Panc1 (cell line): ENCODE data around the gene GNB1. TPM values are rescaled to one million over a fixed set of nuclear protein-coding genes. Genes with fewer than 3 reads are reported as not detected.

ENCODE experiments used
- ATAC-seq: fragments of 200-7000 bp; cut with Tn5 transposase; 2 replicates; pipeline ENCODE4 v1.9.1; 2020; ENCODE audit warnings: mild to moderate bottlenecking, moderate library complexity
- BruUV-seq: library from RNA; stranded (reverse); fragments of 400-500 nt; replicated peaks from 2 replicates; lab custom pipeline; 2021; lab: Mats Ljungman, UMichigan
- CTCF ChIA-PET: fragments of 300-600 bp; sonication (Branson Sonifier 250); formaldehyde crosslinking; loops from one replicate; lab custom pipeline; 2022; ENCODE audit warnings: antibody characterized with exemption; lab: Charles Lee
- POLR2A ChIA-PET: fragments of 300-600 bp; sonication (Branson Sonifier 250); formaldehyde crosslinking; loops from one replicate; lab custom pipeline; 2022; ENCODE audit warnings: antibody characterized with exemption; lab: Charles Lee
- DNase-seq: peaks from one replicate; pipeline ENCODE4 v3.0.0-alpha.2; 2010; ENCODE audit warnings: low read depth, low spot score
- H3K27ac ChIP-seq: 2 replicates; pipeline ENCODE4 v1.5.1; 2011; ENCODE audit warnings: mild to moderate bottlenecking, low read length, inconsistent platforms
- H3K27me3 ChIP-seq: fragments of 200-500 bp; sonication (Bioruptor generic); 2 replicates; pipeline ENCODE4 v1.6.0; 2014; ENCODE audit warnings: low read length, inconsistent platforms; ENCODE audit not compliant: control insufficient read depth, insufficient read depth
- H3K36me3 ChIP-seq: fragments of 200-500 bp; sonication (Bioruptor generic); 2 replicates; pipeline ENCODE4 v1.5.1; 2014; ENCODE audit warnings: inconsistent platforms, mild to moderate bottlenecking, low read length, moderate library complexity; ENCODE audit not compliant: control insufficient read depth, insufficient read depth
- H3K4me1 ChIP-seq: 2 replicates; pipeline ENCODE4 v1.5.1; 2011; ENCODE audit warnings: inconsistent platforms, mild to moderate bottlenecking, low read length, moderate library complexity; ENCODE audit not compliant: control insufficient read depth, insufficient read depth
- H3K4me3 ChIP-seq, 2 experiments: 2 replicates each; pipeline ENCODE4 v1.5.1; 2011 to 2012; ENCODE audit warnings: low read depth in 2 of 2, low read length in 2 of 2, mild to moderate bottlenecking in 2 of 2, inconsistent platforms in 1 of 2, moderate library complexity in 1 of 2
- H3K9me3 ChIP-seq: fragments of 200-500 bp; sonication (Bioruptor generic); 2 replicates; pipeline ENCODE4 v1.5.1; 2014; ENCODE audit warnings: low read depth, mild to moderate bottlenecking, inconsistent platforms, low read length, moderate library complexity; ENCODE audit not compliant: control insufficient read depth, insufficient read depth
- CTCF ChIP-seq: fragments of 450-650 bp; IDR thresholded peaks from 2 replicates; pipeline ENCODE4 v1.5.1; 2017; ENCODE audit warnings: mild to moderate bottlenecking
- POLR2AphosphoS5 ChIP-seq: IDR thresholded peaks from 2 replicates; pipeline ENCODE4 v1.6.1; 2012; ENCODE audit warnings: mild to moderate bottlenecking, low read depth, low read length, moderate library complexity
- SIN3A ChIP-seq: IDR thresholded peaks from 2 replicates; pipeline ENCODE4 v1.6.1; 2012; ENCODE audit warnings: low read depth, mild to moderate bottlenecking, low read length, moderate library complexity, borderline replicate concordance; ENCODE audit not compliant: insufficient read depth
- TCF7L2 ChIP-seq: IDR thresholded peaks from 2 replicates; pipeline ENCODE4 v1.6.1; 2011; ENCODE audit warnings: mild to moderate bottlenecking, low read depth, low read length, inconsistent platforms
- in situ Hi-C: cut with HindIII; loops from 2 replicates; pipeline ENCODE4 v1.10.0; 2016; ENCODE audit warnings: low sequenced_read_pairs, low pct_unique_long_range_greater_than_20kb
- intact Hi-C: fragments of 100-400 bp; cut with micrococcal nuclease; formaldehyde crosslinking; loops from one replicate; pipeline ENCODE4 v1.10.0; 2022; ENCODE audit not compliant: unreplicated experiment
- total RNA-seq: library from RNA; stranded (reverse); gene quantifications from one replicate; pipeline ENCODE4 v1.2.1, GENCODE V29; 2021; ENCODE audit not compliant: unreplicated experiment
- TF ChIP-seq, protein P1 (sequence below), 2 experiments: IDR thresholded peaks; 2 replicates each; pipeline ENCODE4 v1.6.1; 2011 to 2012; ENCODE audit warnings: low read depth in 2 of 2, control low read depth in 1 of 2, low read length in 1 of 2, mild to moderate bottlenecking in 1 of 2, moderate library complexity in 1 of 2; ENCODE audit not compliant: insufficient read depth in 1 of 2

Gene GNB1
- total RNA-seq, 1 experiment from 2014 or later = 499 TPM

- CTCF ChIA-PET = no interaction called here
- Histone ChIP-seq H3K9me3 (no peaks in the 10 kb centered on the region), H3K27ac (no peak overlapping the region), H3K36me3 (peaks cover 32% of the 10 kb centered on the region), H3K27me3 (no peaks in the 10 kb centered on the region), H3K4me3 (no peak overlapping the region), H3K4me1 (peaks cover 16% of the 10 kb centered on the region)
- TF ChIP-seq SIN3A = no peak
- no peak for TF ChIP-seq TCF7L2
- TF ChIP-seq, protein P1, sequence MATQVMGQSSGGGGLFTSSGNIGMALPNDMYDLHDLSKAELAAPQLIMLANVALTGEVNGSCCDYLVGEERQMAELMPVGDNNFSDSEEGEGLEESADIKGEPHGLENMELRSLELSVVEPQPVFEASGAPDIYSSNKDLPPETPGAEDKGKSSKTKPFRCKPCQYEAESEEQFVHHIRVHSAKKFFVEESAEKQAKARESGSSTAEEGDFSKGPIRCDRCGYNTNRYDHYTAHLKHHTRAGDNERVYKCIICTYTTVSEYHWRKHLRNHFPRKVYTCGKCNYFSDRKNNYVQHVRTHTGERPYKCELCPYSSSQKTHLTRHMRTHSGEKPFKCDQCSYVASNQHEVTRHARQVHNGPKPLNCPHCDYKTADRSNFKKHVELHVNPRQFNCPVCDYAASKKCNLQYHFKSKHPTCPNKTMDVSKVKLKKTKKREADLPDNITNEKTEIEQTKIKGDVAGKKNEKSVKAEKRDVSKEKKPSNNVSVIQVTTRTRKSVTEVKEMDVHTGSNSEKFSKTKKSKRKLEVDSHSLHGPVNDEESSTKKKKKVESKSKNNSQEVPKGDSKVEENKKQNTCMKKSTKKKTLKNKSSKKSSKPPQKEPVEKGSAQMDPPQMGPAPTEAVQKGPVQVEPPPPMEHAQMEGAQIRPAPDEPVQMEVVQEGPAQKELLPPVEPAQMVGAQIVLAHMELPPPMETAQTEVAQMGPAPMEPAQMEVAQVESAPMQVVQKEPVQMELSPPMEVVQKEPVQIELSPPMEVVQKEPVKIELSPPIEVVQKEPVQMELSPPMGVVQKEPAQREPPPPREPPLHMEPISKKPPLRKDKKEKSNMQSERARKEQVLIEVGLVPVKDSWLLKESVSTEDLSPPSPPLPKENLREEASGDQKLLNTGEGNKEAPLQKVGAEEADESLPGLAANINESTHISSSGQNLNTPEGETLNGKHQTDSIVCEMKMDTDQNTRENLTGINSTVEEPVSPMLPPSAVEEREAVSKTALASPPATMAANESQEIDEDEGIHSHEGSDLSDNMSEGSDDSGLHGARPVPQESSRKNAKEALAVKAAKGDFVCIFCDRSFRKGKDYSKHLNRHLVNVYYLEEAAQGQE (IDR thresholded peaks at IDR 0.05; ENCODE audit: insufficient read depth in 1 of 2, low read depth in 2 of 2, low read length in 1 of 2) = no peak
- TF ChIP-seq POLR2AphosphoS5 = no peak
- no peak for TF ChIP-seq CTCF
- no peak for DNase-seq
- no peak for ATAC-seq
- no TSS peak for BruUV-seq
- intact Hi-C loops (no loop called here), in situ Hi-C loops (no loop called here)
- POLR2A ChIA-PET = interaction anchor here (0.7 kb wide), 1 partner anchor 254 kb away, joined by 3 read pairs; no protein-coding TSS in a partner anchor
Observed at GRCh38 chr1:1786836-1787605, 103.9 kb downstream of the GNB1 start.

GRCh38 chr1:1785666-1786065, 105.2 kb downstream of the GNB1 start:
- peaks cover 19% of the 10 kb centered on the region for H3K4me1 ChIP-seq
- ChIA-PET POLR2A (no interaction called here), CTCF (no interaction called here)
- no peak overlapping the region for H3K27ac ChIP-seq
- H3K27me3 ChIP-seq = no peaks in the 10 kb centered on the region
- H3K9me3 ChIP-seq = no peaks in the 10 kb centered on the region
- H3K4me3 ChIP-seq = no peak overlapping the region
- DNase-seq = no peak
- TF ChIP-seq SIN3A (no peak), POLR2AphosphoS5 (no peak), TCF7L2 (no peak), CTCF (no peak)
- TF ChIP-seq, protein P1 (IDR thresholded peaks at IDR 0.05; ENCODE audit: insufficient read depth in 1 of 2, low read depth in 2 of 2, low read length in 1 of 2) = no peak
- H3K36me3 ChIP-seq = peaks cover 27% of the 10 kb centered on the region
- ATAC-seq = no peak
- in situ Hi-C loops (no loop called here), intact Hi-C loops (no loop called here)
- no TSS peak for BruUV-seq
